ENCODE results near the gene C2orf69. TPM values are rescaled to one million over a fixed set of nuclear protein-coding genes. Genes with fewer than 3 reads are reported as not detected.

Gene C2orf69
- total and polyA plus RNA-seq, 2 of the 13 experiments (the other 11 are each of a cell fraction or from before 2014, with no cell fraction given): 4.8 to 19.3 TPM

DNA sequence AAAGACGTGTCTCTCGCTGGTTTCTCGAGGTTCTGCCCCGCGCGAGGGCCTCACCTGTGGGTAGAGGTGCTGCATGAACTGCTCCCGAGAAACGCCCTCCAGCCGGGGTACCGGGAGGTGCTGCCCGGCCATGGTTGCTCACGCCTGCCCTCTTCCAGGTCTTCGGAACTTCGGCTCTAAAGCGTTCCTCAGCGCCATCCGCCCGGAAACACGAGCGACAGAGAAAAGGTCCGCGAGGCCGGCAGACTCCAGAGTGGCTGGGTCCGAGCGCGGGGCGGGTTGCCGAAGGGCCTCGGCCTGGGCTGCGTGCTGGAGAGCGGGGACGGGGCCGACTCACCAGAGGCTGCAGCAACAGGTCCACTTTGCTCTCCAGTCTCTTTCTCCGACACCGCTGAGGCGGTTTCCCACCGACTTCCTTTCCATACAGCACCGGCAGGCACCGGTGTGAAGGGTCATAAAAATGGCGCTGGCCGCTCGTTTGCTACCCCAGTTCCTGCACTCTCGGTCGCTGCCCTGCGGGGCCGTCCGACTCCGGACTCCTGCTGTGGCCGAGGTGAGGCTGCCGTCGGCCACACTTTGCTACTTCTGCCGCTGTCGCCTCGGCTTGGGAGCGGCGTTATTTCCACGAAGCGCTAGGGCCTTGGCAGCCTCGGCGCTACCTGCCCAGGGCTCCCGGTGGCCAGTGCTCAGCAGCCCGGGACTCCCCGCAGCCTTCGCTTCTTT, 44.4 kb downstream of the C2orf69 start, which contains the start of the genes MAIP1 and TYW5 (continued):
- TF ChIP-seq, protein P1, sequence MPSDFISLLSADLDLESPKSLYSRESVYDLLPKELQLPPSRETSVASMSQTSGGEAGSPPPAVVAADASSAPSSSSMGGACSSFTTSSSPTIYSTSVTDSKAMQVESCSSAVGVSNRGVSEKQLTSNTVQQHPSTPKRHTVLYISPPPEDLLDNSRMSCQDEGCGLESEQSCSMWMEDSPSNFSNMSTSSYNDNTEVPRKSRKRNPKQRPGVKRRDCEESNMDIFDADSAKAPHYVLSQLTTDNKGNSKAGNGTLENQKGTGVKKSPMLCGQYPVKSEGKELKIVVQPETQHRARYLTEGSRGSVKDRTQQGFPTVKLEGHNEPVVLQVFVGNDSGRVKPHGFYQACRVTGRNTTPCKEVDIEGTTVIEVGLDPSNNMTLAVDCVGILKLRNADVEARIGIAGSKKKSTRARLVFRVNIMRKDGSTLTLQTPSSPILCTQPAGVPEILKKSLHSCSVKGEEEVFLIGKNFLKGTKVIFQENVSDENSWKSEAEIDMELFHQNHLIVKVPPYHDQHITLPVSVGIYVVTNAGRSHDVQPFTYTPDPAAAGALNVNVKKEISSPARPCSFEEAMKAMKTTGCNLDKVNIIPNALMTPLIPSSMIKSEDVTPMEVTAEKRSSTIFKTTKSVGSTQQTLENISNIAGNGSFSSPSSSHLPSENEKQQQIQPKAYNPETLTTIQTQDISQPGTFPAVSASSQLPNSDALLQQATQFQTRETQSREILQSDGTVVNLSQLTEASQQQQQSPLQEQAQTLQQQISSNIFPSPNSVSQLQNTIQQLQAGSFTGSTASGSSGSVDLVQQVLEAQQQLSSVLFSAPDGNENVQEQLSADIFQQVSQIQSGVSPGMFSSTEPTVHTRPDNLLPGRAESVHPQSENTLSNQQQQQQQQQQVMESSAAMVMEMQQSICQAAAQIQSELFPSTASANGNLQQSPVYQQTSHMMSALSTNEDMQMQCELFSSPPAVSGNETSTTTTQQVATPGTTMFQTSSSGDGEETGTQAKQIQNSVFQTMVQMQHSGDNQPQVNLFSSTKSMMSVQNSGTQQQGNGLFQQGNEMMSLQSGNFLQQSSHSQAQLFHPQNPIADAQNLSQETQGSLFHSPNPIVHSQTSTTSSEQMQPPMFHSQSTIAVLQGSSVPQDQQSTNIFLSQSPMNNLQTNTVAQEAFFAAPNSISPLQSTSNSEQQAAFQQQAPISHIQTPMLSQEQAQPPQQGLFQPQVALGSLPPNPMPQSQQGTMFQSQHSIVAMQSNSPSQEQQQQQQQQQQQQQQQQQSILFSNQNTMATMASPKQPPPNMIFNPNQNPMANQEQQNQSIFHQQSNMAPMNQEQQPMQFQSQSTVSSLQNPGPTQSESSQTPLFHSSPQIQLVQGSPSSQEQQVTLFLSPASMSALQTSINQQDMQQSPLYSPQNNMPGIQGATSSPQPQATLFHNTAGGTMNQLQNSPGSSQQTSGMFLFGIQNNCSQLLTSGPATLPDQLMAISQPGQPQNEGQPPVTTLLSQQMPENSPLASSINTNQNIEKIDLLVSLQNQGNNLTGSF (CRISPR knock-in tag; IDR thresholded peaks at IDR 0.05): peak; percentile 0; the same call in 1 of the 2 replicates
- TF ChIP-seq KLF15 (CRISPR knock-in tag; IDR thresholded peaks at IDR 0.05; ENCODE audit: borderline replicate concordance): peak; percentile 86; the same call in 1 of the 2 replicates
- no peak for TF ChIP-seq ONECUT2 (CRISPR knock-in tag; IDR thresholded peaks at IDR 0.05)
- TF ChIP-seq, protein P2, sequence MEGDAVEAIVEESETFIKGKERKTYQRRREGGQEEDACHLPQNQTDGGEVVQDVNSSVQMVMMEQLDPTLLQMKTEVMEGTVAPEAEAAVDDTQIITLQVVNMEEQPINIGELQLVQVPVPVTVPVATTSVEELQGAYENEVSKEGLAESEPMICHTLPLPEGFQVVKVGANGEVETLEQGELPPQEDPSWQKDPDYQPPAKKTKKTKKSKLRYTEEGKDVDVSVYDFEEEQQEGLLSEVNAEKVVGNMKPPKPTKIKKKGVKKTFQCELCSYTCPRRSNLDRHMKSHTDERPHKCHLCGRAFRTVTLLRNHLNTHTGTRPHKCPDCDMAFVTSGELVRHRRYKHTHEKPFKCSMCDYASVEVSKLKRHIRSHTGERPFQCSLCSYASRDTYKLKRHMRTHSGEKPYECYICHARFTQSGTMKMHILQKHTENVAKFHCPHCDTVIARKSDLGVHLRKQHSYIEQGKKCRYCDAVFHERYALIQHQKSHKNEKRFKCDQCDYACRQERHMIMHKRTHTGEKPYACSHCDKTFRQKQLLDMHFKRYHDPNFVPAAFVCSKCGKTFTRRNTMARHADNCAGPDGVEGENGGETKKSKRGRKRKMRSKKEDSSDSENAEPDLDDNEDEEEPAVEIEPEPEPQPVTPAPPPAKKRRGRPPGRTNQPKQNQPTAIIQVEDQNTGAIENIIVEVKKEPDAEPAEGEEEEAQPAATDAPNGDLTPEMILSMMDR (CRISPR knock-in tag; IDR thresholded peaks at IDR 0.05): peak; percentile 66
- TF ChIP-seq ZMYM2 (CRISPR knock-in tag; IDR thresholded peaks at IDR 0.05): peak; percentile 84
- no peak for TF ChIP-seq ZNF496 (CRISPR knock-in tag; IDR thresholded peaks at IDR 0.05; ENCODE audit: insufficient replicate concordance)
- TF ChIP-seq EP300 (IDR thresholded peaks at IDR 0.05; ENCODE audit: low read depth in 2 of 2, low read length in 2 of 2): 0 out of 4 replicates have a peak, but pooled peaks of 1 of the 2 experiments have one; percentile 11
- peak; percentile 17; the same call in 1 of the 2 replicates for TF ChIP-seq EP300 (CRISPR knock-in tag; IDR thresholded peaks at IDR 0.05; ENCODE audit: borderline replicate concordance)
- peak; percentile 98 for TF ChIP-seq ZMAT3 (CRISPR knock-in tag; conservative IDR thresholded peaks at IDR 0.05)
- TF ChIP-seq ZFY (CRISPR knock-in tag; IDR thresholded peaks at IDR 0.05): peak; percentile 98
- TF ChIP-seq NFE2L2 (IDR thresholded peaks at IDR 0.05; ENCODE audit: low read length): no peak
- no peak for TF ChIP-seq TEAD2 (CRISPR knock-in tag; IDR thresholded peaks at IDR 0.05)
- TF ChIP-seq SMARCE1 (IDR thresholded peaks at IDR 0.05; ENCODE audit: borderline replicate concordance): no peak
- TF ChIP-seq, protein P3, sequence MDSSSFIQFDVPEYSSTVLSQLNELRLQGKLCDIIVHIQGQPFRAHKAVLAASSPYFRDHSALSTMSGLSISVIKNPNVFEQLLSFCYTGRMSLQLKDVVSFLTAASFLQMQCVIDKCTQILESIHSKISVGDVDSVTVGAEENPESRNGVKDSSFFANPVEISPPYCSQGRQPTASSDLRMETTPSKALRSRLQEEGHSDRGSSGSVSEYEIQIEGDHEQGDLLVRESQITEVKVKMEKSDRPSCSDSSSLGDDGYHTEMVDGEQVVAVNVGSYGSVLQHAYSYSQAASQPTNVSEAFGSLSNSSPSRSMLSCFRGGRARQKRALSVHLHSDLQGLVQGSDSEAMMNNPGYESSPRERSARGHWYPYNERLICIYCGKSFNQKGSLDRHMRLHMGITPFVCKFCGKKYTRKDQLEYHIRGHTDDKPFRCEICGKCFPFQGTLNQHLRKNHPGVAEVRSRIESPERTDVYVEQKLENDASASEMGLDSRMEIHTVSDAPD (CRISPR knock-in tag; IDR thresholded peaks at IDR 0.05): peak; percentile 89
- 0 out of 2 replicates have a peak, but pooled peaks have one; percentile 4 for TF ChIP-seq MLLT10 (CRISPR knock-in tag; IDR thresholded peaks at IDR 0.05)
- TF ChIP-seq, protein P4, sequence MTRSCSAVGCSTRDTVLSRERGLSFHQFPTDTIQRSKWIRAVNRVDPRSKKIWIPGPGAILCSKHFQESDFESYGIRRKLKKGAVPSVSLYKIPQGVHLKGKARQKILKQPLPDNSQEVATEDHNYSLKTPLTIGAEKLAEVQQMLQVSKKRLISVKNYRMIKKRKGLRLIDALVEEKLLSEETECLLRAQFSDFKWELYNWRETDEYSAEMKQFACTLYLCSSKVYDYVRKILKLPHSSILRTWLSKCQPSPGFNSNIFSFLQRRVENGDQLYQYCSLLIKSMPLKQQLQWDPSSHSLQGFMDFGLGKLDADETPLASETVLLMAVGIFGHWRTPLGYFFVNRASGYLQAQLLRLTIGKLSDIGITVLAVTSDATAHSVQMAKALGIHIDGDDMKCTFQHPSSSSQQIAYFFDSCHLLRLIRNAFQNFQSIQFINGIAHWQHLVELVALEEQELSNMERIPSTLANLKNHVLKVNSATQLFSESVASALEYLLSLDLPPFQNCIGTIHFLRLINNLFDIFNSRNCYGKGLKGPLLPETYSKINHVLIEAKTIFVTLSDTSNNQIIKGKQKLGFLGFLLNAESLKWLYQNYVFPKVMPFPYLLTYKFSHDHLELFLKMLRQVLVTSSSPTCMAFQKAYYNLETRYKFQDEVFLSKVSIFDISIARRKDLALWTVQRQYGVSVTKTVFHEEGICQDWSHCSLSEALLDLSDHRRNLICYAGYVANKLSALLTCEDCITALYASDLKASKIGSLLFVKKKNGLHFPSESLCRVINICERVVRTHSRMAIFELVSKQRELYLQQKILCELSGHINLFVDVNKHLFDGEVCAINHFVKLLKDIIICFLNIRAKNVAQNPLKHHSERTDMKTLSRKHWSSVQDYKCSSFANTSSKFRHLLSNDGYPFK (CRISPR knock-in tag; IDR thresholded peaks at IDR 0.05; ENCODE audit: borderline replicate concordance): peak; percentile 97; the same call in 1 of the 2 replicates
- peak; percentile 63; the same call in 1 of the 2 replicates for TF ChIP-seq ZNF567 (CRISPR knock-in tag; IDR thresholded peaks at IDR 0.05; ENCODE audit: borderline replicate concordance)
- TF ChIP-seq ZSCAN30 (CRISPR knock-in tag; IDR thresholded peaks at IDR 0.05): peak; percentile 98

All from HepG2 (cell line).